Measurements from ENCODE around the gene APOD. TPM values are rescaled to one million over a fixed set of nuclear protein-coding genes. Genes with fewer than 3 reads are reported as not detected.
"Not testable (repeated sequence)": the region's sequence is repeated elsewhere in the genome, so short reads cannot be mapped to it uniquely, and the experiment has no call there.

The APOD gene
- total RNA-seq, 2 experiments from 2014 or later = not detected

DNA sequence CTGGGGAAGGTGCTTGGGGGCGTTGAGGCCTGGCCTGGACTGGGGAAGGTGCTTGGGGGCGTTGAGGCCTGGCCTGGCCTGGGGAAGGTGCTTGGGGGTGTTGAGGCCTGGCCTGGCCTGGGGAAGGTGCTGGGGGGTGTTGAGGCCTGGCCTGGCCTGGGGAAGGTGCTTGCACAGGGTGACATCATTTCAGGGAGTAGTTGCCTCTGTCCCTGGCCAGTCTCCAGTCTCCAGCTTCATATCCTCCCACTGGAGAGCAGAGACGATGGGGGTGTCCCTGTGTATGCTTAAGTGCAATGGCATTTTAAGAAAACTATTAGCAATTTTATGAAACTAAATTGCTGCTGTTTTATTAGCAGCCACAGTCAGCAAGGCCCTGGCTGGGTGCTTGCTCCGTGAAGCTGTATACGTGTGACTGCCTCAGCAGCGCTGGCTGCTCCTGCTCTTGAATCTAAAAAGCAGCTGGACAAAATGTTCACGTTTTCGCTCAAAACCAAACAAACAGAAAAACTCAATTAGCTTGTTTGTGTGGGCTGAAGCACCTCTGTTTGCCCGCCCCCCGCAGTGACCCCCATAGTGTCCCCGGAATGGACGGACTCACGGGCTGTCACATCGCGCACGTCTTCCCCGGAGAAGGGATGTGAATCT is 38.9 kb upstream of the APOD start:
- not testable (repeated sequence) for H3K9me3 Mint-ChIP-seq, H3K27me3 Mint-ChIP-seq, H3K27ac Mint-ChIP-seq, DNase-seq, H3K4me3 Mint-ChIP-seq, H3K36me3 Mint-ChIP-seq
- peaks cover 18% of the 10 kb centered on the region for H3K4me1 Mint-ChIP-seq

DNA sequence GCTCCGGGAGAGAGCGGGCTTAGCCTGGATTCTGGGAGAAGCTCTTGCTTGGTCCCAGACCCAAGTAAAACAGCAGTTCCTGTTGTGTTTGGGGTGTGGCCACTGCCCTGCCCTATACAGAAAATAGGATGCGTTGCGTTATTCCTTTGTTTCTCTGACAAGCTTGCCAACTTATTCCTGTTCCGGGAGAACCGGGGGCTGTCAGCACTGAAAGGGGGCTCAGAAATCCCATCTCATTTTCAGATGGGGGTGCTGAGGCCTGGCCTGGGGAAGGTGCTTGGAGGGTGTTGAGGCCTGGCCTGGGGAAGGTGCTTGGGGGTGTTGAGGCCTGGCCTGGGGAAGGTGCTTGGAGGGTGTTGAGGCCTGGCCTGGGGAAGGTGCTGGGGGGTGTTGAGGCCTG is 38.3 kb upstream of the APOD start:
- H3K27ac Mint-ChIP-seq = peak overlapping the region; percentile 54
- H3K4me1 Mint-ChIP-seq = peaks cover 14% of the 10 kb centered on the region
- not testable (repeated sequence) for H3K9me3 Mint-ChIP-seq, H3K36me3 Mint-ChIP-seq, H3K4me3 Mint-ChIP-seq, DNase-seq, H3K27me3 Mint-ChIP-seq

DNA sequence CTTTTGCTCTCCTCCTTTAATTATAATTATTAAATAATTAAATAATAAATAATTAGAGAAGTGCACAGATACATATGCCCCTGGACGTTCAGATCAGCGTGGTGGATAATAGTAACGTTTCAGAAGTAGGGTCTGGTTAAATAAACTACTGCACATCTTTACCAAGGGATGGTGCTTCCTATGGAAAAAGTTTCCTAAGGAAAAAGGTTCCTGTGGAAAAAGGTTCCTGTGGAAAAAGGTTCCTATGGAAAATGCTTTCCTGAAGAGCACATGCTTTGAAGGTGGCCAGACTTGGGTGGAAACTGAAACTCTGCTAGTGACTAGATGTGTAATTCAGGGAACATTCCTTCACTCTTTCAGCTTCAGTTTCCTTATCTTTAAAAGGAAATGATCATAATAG is 37.4 kb upstream of the APOD start:
- DNase-seq, H3K27ac Mint-ChIP-seq, H3K9me3 Mint-ChIP-seq, H3K36me3 Mint-ChIP-seq, H3K27me3 Mint-ChIP-seq, H3K4me3 Mint-ChIP-seq: not testable (repeated sequence)
- peaks cover 13% of the 10 kb centered on the region for H3K4me1 Mint-ChIP-seq

DNA sequence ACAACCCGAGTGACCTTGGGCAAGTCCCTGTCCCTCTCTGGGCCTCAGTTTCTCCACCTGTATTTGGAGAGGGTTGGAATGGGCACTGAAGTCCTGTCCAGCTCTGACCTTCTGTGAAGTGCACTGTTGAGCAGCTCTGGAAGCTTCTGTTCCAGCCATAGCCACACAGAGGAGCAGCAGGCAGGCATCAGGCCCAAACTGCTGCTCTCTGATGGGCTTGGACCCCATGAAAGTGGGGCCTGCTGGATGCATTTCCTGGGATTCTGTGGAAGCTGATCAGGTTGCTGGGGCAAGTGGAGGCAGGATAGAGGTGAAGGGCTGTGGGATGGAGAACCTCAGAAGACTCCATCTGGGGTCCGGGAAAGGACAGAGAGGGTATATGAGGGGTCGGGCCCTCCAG is 36.7 kb upstream of the APOD start:
- not testable (repeated sequence) for H3K27me3 Mint-ChIP-seq, H3K4me3 Mint-ChIP-seq, H3K9me3 Mint-ChIP-seq, DNase-seq, H3K36me3 Mint-ChIP-seq, H3K27ac Mint-ChIP-seq
- peaks cover 13% of the 10 kb centered on the region for H3K4me1 Mint-ChIP-seq

DNA sequence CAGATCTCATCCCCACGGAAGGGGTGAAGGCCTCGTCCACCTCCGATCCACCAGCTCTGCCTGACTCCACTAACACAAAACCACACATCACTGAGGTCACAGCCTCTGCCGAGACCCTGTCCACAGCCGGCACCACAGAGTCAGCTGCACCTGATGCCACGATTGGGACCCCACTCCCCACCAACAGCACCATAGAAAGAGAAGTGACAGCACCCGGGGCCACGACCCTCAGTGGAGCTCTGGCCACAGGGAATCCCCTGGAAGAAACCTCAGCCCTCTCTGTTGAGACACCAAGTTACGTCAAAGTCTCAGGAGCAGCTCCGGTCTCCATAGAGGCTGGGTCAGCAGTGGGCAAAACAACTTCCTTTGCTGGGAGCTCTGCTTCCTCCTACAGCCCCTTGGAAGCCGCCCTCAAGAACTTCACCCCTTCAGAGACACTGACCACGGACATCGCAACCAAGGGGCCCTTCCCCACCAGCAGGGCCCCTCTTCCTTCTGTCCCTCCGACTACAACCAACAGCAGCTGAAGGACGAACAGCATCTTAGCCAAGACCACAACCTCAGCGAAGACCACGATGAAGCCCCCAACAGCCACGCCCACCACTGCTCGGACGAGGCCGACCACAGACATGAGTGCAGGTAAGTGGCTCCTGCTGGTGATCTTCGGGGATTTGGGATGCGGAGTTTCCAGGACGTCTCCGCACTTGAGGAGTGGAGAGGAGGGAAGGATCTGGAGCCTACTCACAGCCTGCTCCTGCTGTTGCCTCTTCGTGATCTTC is 36.0 kb upstream of the APOD start:
- H3K27me3 Mint-ChIP-seq, DNase-seq, H3K27ac Mint-ChIP-seq, H3K4me3 Mint-ChIP-seq, H3K9me3 Mint-ChIP-seq, H3K36me3 Mint-ChIP-seq: not testable (repeated sequence)
- peaks cover 13% of the 10 kb centered on the region for H3K4me1 Mint-ChIP-seq

DNA sequence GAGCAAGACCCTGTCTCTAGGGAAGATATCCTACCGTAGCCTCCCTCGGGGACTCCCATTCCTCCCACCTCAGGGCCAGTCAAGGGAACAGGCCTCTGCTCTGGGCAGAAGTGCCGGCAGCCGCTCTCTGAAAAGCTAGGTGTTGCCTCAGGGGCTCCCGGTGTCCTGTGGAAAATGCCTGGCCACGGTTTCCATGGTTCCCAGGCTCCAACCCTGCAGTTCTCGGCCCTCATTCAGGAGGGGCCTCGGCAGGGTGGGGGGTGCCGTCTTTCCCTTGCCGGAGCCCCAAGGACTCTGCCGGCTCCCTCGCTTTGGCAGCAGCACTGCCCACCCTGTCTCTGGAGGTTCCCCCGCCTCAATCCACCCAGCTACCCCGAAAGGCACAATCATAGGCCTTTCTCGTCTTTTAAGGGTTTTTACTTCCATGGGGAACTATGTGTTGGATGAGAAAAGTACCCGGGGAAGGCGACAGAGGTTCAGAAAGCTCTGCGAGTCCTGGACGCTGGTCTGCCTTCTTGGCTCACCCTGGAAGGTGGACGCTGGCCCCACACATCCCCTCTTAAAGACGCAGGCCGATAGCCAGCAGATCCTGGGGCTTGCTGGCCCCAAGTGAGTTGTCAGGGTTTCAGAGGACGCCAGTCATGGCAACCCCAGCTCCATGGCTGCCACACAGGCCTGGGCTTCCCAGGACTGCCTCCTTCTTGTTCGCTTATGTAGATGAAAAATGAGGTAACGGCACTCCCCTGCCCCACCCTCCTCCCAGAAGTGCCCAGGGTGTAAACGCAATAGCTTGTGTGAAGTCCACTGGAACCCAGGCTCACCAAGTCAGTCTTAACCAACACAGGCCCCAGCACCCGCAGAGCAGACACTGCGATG is 34.3 kb upstream of the APOD start:
- peaks cover 26% of the 10 kb centered on the region for H3K4me1 Mint-ChIP-seq
- not testable (repeated sequence) for H3K36me3 Mint-ChIP-seq, H3K9me3 Mint-ChIP-seq, H3K27me3 Mint-ChIP-seq, DNase-seq, H3K4me3 Mint-ChIP-seq, H3K27ac Mint-ChIP-seq

DNA sequence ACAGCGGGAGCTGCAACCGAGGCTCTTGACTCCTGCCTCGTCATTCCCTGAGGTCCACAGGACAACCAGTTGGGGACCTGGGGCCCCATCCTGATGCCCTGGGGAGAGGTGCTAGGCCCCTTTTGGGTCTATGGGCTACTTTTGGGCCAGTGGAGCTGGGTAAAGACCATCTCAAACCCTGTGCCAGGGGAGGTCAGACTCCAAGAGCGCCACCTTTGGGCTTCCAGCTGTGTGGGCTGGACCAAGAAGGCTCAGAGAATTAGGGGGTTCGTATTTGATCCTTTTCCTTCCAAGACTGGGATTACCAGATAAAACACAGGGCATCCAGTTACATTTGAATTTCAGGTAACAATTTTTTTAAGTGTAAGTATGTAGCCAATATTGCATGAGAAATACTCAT is 33.4 kb upstream of the APOD start:
- not testable (repeated sequence) for DNase-seq, H3K27me3 Mint-ChIP-seq, H3K36me3 Mint-ChIP-seq, H3K9me3 Mint-ChIP-seq, H3K27ac Mint-ChIP-seq, H3K4me3 Mint-ChIP-seq
- H3K4me1 Mint-ChIP-seq = peaks cover 26% of the 10 kb centered on the region

DNA sequence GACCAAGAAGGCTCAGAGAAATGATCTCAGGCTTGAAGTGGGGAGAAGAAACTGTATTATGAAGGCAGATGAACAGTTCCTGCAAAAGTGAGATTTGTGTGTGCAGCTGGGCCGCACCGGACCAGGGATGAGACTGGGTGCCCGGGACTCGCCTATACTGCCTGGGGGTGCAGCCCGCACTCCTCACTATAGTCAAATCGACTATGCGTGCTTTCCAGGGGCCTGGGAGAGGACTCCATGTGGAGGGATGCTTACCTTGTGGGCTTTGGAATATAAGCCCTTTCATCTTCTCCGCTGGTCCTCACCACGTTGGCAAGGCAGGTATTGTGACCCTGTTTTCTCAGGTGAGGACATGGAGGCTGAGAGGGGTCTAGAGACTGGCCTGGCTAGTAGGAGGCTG is 32.9 kb upstream of the APOD start:
- H3K36me3 Mint-ChIP-seq = no peaks in the 10 kb centered on the region
- H3K9me3 Mint-ChIP-seq = peaks cover 4% of the 10 kb centered on the region
- no peak overlapping the region for H3K4me3 Mint-ChIP-seq
- peaks cover 4% of the 10 kb centered on the region for H3K27me3 Mint-ChIP-seq
- peaks cover 23% of the 10 kb centered on the region for H3K4me1 Mint-ChIP-seq
- DNase-seq = no peak
- H3K27ac Mint-ChIP-seq = no peak overlapping the region

DNA sequence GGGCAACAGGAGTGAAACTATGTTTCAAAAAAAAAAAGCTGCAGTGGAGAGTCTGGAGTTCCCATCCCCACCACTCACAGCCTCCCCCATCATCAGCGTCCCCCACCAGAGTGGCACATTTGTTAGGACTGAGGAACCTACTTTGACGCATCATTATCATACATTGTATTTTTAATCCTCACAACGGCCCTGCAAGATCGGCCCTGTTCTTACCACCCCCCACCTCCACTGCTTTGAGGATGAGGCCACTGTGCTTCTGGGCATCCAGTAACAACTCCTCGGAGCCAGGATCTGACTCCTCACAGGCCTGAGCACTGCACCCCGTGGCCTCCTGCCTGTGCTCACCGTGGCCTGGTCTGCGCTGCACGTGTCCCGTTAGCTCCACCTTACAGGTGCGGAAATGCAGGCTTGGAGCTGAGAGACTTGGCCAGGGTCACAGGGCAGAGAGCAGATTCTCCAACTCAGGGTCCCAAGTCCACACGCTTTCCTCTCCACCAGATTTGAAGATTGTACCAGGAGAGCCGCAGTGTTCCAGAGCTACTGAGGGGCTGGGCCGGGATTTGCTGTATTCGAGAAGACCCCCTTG is 32.3 kb upstream of the APOD start:
- H3K9me3 Mint-ChIP-seq, H3K27me3 Mint-ChIP-seq, DNase-seq, H3K4me3 Mint-ChIP-seq, H3K36me3 Mint-ChIP-seq, H3K27ac Mint-ChIP-seq: not testable (repeated sequence)
- H3K4me1 Mint-ChIP-seq = peaks cover 20% of the 10 kb centered on the region

DNA sequence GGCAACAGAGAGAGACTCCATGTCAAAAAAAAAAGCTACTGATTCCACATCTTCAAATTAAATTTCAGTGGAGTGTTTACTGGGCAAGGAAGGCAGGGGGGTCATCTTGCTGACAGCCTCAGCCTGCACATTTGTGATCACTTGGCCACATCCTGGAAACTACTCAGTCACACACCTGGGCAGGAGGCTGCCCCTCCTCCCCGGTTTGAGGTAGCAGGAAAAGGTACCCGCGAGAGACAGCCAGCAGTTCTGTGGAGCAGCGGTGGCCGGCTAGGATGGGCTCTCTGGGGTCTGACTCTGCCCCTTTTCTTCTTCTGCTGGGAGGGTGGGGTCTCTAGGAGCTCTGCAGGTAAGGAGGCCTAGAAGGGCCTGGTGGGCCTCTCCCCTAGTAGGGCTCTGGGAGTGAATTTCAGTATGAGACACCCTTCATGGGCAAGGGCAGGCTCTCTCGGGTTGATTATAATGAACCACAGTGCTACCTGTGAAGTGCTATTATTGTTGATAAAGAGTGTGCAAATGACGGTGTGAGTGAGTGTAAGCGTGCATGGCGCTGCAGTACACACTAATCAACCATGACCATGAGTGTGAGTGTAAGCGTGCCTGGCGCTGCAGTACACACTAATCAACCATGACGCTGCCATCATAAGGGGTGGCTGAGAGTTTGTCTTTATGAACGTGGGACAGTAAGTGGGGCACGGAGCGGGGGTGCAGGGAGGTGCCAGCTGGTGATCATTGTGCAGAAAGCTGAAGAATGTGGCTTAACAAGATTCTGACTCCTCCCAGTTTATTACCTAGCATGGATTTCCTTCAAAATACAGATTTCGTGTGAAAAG is 31.1 kb upstream of the APOD start:
- not testable (repeated sequence) for H3K9me3 Mint-ChIP-seq, DNase-seq, H3K27me3 Mint-ChIP-seq, H3K4me3 Mint-ChIP-seq, H3K36me3 Mint-ChIP-seq
- Mint-ChIP-seq H3K27ac (peak overlapping the region; percentile 18), H3K4me1 (peaks cover 22% of the 10 kb centered on the region)

DNA sequence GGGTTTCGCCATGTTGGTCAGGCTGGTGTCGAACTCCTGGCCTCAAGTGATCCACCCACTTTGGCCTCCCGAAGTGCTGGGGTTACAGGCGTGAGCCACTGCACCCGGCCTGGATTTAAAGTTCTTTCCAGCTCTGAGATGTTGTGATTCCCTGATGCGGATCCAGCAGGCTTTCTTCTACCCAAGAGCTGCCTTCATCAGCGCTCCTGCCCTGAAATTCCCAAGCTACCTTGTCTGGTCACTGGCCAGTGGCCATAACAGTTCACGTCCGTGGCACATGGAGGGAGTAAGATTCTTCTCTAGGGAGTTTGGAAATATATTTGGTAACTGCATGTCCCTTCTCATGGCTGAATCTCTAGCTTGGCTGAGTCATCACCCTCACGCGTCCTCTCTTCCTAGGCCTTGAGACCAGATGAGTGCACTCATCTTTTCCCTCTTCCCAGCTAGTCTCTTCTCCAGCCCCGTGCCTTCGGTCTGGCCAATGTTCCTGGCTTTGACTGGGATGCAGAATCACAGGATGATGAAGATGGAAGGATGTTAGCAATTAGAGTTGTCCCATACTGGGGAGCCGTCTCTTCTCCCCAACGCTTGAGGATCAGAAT is 29.8 kb upstream of the APOD start:
- H3K27ac Mint-ChIP-seq = peak overlapping the region; percentile 18
- no peak for DNase-seq
- peaks cover 16% of the 10 kb centered on the region for H3K36me3 Mint-ChIP-seq
- peaks cover 18% of the 10 kb centered on the region for H3K9me3 Mint-ChIP-seq
- H3K4me3 Mint-ChIP-seq = no peak overlapping the region
- peaks cover 32% of the 10 kb centered on the region for H3K4me1 Mint-ChIP-seq
- no peaks in the 10 kb centered on the region for H3K27me3 Mint-ChIP-seq

DNA sequence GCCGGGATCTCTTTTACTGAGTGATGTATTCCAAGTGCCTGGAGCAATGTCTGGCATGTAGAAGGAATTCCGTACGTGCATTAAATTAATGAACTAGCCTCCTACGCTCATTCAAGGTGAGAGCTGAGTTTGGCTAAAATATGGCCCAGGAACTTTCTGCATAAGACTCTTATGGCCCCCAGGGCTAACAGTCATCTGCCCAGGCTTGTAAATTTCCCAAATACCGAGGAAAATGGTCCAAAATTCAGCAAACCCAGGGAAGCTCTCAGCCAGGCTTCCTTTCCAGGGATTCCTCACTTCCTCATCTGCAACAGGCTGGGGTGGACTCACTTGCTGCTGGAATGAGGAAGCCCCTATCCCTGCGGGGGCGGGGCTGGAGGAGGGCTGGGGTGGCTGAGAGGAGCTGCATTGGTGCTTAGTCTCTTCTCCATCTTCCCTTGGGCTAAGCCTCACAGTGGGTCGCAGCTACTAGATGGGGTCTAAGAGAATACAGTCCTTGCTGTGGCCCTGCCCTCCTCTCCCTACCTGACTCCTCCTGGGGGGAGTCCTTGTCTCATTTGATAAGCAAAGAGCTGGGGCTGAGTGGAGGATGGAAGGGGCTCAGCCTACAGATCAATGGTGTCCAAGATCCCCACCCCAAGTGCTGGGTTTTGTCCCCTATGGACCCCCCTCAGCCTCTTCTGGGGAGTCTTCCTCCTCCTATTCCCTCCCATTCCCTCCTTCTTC is 28.5 kb upstream of the APOD start:
- no peak overlapping the region for H3K4me3 Mint-ChIP-seq
- peaks cover 22% of the 10 kb centered on the region for H3K36me3 Mint-ChIP-seq
- DNase-seq = no peak
- H3K27ac Mint-ChIP-seq = peak overlapping the region; percentile 62
- H3K9me3 Mint-ChIP-seq = peaks cover 24% of the 10 kb centered on the region
- H3K4me1 Mint-ChIP-seq = peaks cover 35% of the 10 kb centered on the region
- H3K27me3 Mint-ChIP-seq = no peaks in the 10 kb centered on the region

DNA sequence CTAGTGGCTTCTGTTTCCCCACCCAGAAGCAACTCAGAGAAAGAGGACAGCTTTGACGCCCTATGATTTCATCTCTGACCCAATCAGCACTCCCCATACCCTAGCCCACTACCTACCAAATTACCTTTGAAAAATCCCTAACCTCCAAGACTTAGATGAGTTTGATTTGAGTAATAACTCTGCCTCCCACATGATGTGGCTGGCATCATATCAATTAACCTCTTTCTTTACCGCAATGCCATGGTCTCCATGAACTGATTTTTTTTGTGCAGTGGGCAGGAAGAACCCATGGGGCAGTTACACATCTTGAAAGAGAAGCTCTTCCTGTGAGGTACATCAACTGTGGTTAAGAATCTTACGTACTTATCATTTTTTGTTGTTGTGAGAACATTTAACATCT is 25.5 kb upstream of the APOD start:
- peaks cover 39% of the 10 kb centered on the region for H3K9me3 Mint-ChIP-seq
- H3K36me3 Mint-ChIP-seq = peaks cover 30% of the 10 kb centered on the region
- peak overlapping the region; percentile 49 for H3K27ac Mint-ChIP-seq
- peaks cover 27% of the 10 kb centered on the region for H3K4me1 Mint-ChIP-seq
- no peaks in the 10 kb centered on the region for H3K27me3 Mint-ChIP-seq
- H3K4me3 Mint-ChIP-seq = no peak overlapping the region
- DNase-seq = no peak

DNA sequence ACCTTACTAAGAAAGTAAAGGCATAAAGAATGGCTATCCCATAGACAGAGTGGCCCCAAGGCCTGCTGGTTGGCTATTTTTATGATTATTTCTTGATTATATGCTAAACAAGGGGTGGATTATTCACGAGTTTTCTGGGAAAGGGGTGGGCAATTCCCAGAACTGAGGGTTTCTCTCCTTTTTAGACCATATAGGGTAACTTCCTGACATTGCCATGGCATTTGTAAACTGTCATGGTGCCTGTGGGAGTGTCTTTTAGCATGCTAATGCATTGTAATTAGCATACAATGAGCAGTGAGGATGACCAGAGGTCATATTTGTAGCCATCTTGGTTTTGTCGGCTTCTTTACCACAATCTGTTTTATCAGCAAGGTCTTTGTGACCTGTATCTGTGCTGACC is 18.0 kb upstream of the APOD start:
- not testable (repeated sequence) for H3K4me1 Mint-ChIP-seq, H3K36me3 Mint-ChIP-seq, DNase-seq, H3K27ac Mint-ChIP-seq, H3K4me3 Mint-ChIP-seq, H3K27me3 Mint-ChIP-seq
- H3K9me3 Mint-ChIP-seq = peaks cover 12% of the 10 kb centered on the region

Data from activated naive CD8-positive, alpha-beta T cell treated with anti-CD3 and anti-CD28 coated beads for 36 hours (primary cell).